Fibroblast of lung (primary cell): Measurements from ENCODE around the gene SSTR1. TPM values are rescaled to one million over a fixed set of nuclear protein-coding genes. Genes with fewer than 3 reads are reported as not detected.

Source experiments
- DNase-seq, 2 donors: peaks; one replicate each; pipeline versions ENCODE4 v3.0.0 to v3.0.0-alpha.2; 2010; ENCODE audit warnings: low read depth in 2 of 2
- H2AFZ ChIP-seq: 2 replicates; pipeline ENCODE4 v1.5.1; 2012; ENCODE audit warnings: low read length, control low read depth, inconsistent platforms
- H3K27ac ChIP-seq: 2 replicates; pipeline ENCODE4 v1.5.1; 2011; ENCODE audit warnings: low read length, control low read depth; ENCODE audit not compliant: insufficient read depth
- H3K27me3 ChIP-seq: 2 replicates; pipeline ENCODE4 v1.5.1; 2011; ENCODE audit warnings: mild to moderate bottlenecking, low read length; ENCODE audit not compliant: control insufficient read depth, insufficient read depth
- H3K36me3 ChIP-seq: 2 replicates; pipeline ENCODE4 v1.5.1; 2011; ENCODE audit warnings: low read length; ENCODE audit not compliant: control insufficient read depth, insufficient read depth
- H3K4me1 ChIP-seq: 2 replicates; pipeline ENCODE4 v1.5.1; 2011; ENCODE audit warnings: low read length; ENCODE audit not compliant: control insufficient read depth, insufficient read depth; ENCODE audit errors: extremely low read depth
- H3K4me2 ChIP-seq: 2 replicates; pipeline ENCODE4 v1.5.1; 2011; ENCODE audit warnings: low read length, control low read depth; ENCODE audit not compliant: insufficient read depth; ENCODE audit errors: extremely low read depth
- H3K4me3 ChIP-seq, 4 experiments: fragments of 200-600 bp in 1 of 4; sonication (generic) in 1 of 4; replicated peaks in 1 of 4; 2 replicates each; pipeline ENCODE4 v1.5.1; 2011 to 2016; ENCODE audit warnings: low read length in 4 of 4, low read depth in 3 of 4, mild to moderate bottlenecking in 3 of 4, control low read depth in 2 of 4, inconsistent platforms in 1 of 4, mixed read lengths in 1 of 4; ENCODE audit not compliant: insufficient read depth in 1 of 4; ENCODE audit errors: control extremely low read depth in 1 of 4
- H3K79me2 ChIP-seq: 2 replicates; pipeline ENCODE4 v1.5.1; 2012; ENCODE audit warnings: mild to moderate bottlenecking, low read length, inconsistent platforms; ENCODE audit not compliant: control insufficient read depth, insufficient read depth
- H3K9ac ChIP-seq: 2 replicates; pipeline ENCODE4 v1.5.1; 2011; ENCODE audit warnings: mild to moderate bottlenecking, low read length, control low read depth; ENCODE audit not compliant: insufficient read depth
- H3K9me3 ChIP-seq: 2 replicates; pipeline ENCODE4 v1.5.1; 2012; ENCODE audit warnings: low read depth, low read length; ENCODE audit not compliant: control insufficient read depth, insufficient read depth
- H4K20me1 ChIP-seq: 2 replicates; pipeline ENCODE4 v1.5.1; 2011; ENCODE audit warnings: low read length; ENCODE audit not compliant: control insufficient read depth, insufficient read depth; ENCODE audit errors: extremely low read depth
- EZH2 ChIP-seq: IDR thresholded peaks from 2 replicates; pipeline ENCODE4 v1.5.1; 2012; ENCODE audit warnings: low read length, control low read depth, mild to moderate bottlenecking; ENCODE audit errors: missing control alignments
- polyA plus RNA-seq, 2 donors: library from polyadenylated mRNA; depleted of rRNA in 1 of 2; stranded (reverse) in 1 of 2; unstranded in 1 of 2; fragments of >200 nt; gene quantifications; 2 replicates each; pipeline ENCODE4 v1.2.1, GENCODE V29; 2011 to 2012; ENCODE audit warnings: missing spikeins in 1 of 2
- total RNA-seq: library from RNA; depleted of rRNA; stranded (reverse); fragments of >200 nt; gene quantifications from 2 replicates; pipeline ENCODE4 v1.2.1, GENCODE V29; 2014
- TF ChIP-seq, protein P1 (sequence below), 2 donors: IDR thresholded peaks in 1 of 2; conservative IDR thresholded peaks in 1 of 2; 1 replicate in 1 of 2; 2 replicates in 1 of 2; pipeline ENCODE4 v1.5.1; 2011 to 2012; ENCODE audit warnings: low read length in 2 of 2, control low read depth in 1 of 2, inconsistent platforms in 1 of 2, low read depth in 1 of 2, mild to moderate bottlenecking in 1 of 2

Gene SSTR1
- total and polyA plus RNA-seq, 2 donors (not counting 1 experiment from before 2014, with no cell fraction given), result 3.0 to 7.8 TPM

DNA sequence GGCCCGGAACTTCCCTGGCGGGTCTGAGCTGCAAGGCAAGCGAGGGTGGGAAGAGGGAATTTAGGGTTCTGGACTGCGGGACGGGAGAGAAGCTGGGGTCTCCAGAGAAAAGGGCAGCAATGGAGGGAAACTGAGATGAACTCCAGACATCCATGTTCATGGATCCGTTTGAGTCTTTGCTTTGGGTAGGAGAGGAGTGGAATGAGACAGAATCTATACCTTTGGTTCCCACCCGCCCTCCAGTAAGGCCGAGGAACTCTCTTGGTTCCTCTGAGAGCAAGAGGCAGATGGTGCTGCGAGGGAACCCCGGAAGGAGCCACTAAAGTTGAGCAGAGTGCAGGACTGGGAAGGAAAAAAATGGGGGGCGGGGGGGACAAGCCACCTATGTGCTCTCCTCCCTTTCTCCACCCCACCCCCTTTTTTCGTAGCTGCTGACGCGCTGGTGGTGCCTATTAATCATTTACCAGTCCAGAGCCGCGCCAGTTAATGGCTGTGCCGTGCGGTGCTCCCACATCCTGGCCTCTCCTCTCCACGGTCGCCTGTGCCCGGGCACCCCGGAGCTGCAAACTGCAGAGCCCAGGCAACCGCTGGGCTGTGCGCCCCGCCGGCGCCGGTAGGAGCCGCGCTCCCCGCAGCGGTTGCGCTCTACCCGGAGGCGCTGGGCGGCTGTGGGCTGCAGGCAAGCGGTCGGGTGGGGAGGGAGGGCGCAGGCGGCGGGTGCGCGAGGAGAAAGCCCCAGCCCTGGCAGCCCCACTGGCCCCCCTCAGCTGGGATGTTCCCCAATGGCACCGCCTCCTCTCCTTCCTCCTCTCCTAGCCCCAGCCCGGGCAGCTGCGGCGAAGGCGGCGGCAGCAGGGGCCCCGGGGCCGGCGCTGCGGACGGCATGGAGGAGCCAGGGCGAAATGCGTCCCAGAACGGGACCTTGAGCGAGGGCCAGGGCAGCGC, 1.2 kb downstream of the SSTR1 start:
- no peaks in the 10 kb centered on the region for H3K27me3 ChIP-seq
- H3K79me2 ChIP-seq, result peaks cover 17% of the 10 kb centered on the region
- peak overlapping the region; percentile 65 for H3K9ac ChIP-seq
- H4K20me1 ChIP-seq, result no peaks in the 10 kb centered on the region
- no peaks in the 10 kb centered on the region for H3K9me3 ChIP-seq
- DNase-seq, result peak; percentile 60 to 69
- no peaks in the 10 kb centered on the region for H3K36me3 ChIP-seq
- peak overlapping the region; percentile 78 for H2AFZ ChIP-seq
- H3K4me3 ChIP-seq, result peak overlapping the region; percentile 46 to 71 (median 62)
- H3K4me2 ChIP-seq, result peak overlapping the region; percentile 99
- H3K4me1 ChIP-seq, result peaks cover 9% of the 10 kb centered on the region
- TF ChIP-seq EZH2, result no peak
- TF ChIP-seq, protein P1, sequence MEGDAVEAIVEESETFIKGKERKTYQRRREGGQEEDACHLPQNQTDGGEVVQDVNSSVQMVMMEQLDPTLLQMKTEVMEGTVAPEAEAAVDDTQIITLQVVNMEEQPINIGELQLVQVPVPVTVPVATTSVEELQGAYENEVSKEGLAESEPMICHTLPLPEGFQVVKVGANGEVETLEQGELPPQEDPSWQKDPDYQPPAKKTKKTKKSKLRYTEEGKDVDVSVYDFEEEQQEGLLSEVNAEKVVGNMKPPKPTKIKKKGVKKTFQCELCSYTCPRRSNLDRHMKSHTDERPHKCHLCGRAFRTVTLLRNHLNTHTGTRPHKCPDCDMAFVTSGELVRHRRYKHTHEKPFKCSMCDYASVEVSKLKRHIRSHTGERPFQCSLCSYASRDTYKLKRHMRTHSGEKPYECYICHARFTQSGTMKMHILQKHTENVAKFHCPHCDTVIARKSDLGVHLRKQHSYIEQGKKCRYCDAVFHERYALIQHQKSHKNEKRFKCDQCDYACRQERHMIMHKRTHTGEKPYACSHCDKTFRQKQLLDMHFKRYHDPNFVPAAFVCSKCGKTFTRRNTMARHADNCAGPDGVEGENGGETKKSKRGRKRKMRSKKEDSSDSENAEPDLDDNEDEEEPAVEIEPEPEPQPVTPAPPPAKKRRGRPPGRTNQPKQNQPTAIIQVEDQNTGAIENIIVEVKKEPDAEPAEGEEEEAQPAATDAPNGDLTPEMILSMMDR (conservative IDR thresholded peaks at IDR 0.05 in 1 of 2, IDR thresholded peaks at IDR 0.05 in 1 of 2; ENCODE audit: low read depth in 1 of 2, low read length in 2 of 2), result peak; percentile 38 to 39
- peak overlapping the region; percentile 67 for H3K27ac ChIP-seq

DNA sequence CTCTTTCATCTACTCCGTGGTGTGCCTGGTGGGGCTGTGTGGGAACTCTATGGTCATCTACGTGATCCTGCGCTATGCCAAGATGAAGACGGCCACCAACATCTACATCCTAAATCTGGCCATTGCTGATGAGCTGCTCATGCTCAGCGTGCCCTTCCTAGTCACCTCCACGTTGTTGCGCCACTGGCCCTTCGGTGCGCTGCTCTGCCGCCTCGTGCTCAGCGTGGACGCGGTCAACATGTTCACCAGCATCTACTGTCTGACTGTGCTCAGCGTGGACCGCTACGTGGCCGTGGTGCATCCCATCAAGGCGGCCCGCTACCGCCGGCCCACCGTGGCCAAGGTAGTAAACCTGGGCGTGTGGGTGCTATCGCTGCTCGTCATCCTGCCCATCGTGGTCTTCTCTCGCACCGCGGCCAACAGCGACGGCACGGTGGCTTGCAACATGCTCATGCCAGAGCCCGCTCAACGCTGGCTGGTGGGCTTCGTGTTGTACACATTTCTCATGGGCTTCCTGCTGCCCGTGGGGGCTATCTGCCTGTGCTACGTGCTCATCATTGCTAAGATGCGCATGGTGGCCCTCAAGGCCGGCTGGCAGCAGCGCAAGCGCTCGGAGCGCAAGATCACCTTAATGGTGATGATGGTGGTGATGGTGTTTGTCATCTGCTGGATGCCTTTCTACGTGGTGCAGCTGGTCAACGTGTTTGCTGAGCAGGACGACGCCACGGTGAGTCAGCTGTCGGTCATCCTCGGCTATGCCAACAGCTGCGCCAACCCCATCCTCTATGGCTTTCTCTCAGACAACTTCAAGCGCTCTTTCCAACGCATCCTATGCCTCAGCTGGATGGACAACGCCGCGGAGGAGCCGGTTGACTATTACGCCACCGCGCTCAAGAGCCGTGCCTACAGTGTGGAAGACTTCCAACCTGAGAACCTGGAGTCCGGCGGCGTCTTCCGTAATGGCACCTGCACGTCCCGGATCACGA, 2.2 kb downstream of the SSTR1 start:
- Histone ChIP-seq H3K27me3 (no peaks in the 10 kb centered on the region), H3K4me1 (peaks cover 9% of the 10 kb centered on the region), H2AFZ (peak overlapping the region; percentile 80), H3K9ac (peak overlapping the region; percentile 65), H3K9me3 (no peaks in the 10 kb centered on the region), H3K4me3 (peak overlapping the region; percentile 46 to 71 (median 62)), H4K20me1 (no peaks in the 10 kb centered on the region), H3K36me3 (no peaks in the 10 kb centered on the region), H3K79me2 (peaks cover 17% of the 10 kb centered on the region), H3K27ac (peak overlapping the region; percentile 67), H3K4me2 (peak overlapping the region; percentile 65)
- peak; percentile 50 to 65 for DNase-seq
- no peak for TF ChIP-seq EZH2
- TF ChIP-seq, protein P1 (conservative IDR thresholded peaks at IDR 0.05 in 1 of 2, IDR thresholded peaks at IDR 0.05 in 1 of 2; ENCODE audit: low read depth in 1 of 2, low read length in 2 of 2), result no peak
